Mesothelial cell of epicardium (in vitro differentiated cells): ENCODE data around the gene LZTR1. TPM values are rescaled to one million over a fixed set of nuclear protein-coding genes. Genes with fewer than 3 reads are reported as not detected.
"Not testable (repeated sequence)": the region's sequence is repeated elsewhere in the genome, so short reads cannot be mapped to it uniquely, and the experiment has no call there.

ENCODE experiments used
- DNase-seq, 2 experiments: peaks; one replicate each; pipeline ENCODE4 v3.0.0; 2021; ENCODE audit warnings: low spot score in 2 of 2; ENCODE audit not compliant: unreplicated experiment in 2 of 2
- H3K27ac Mint-ChIP-seq: 2 replicates; pipeline ENCODE4 v1.8.0; 2021; ENCODE audit warnings: mixed read lengths
- H3K27me3 Mint-ChIP-seq: 2 replicates; pipeline ENCODE4 v1.8.0; 2021; ENCODE audit warnings: low read depth, mixed read lengths
- H3K36me3 Mint-ChIP-seq: 2 replicates; pipeline ENCODE4 v1.8.0; 2021; ENCODE audit warnings: mixed read lengths
- H3K4me1 Mint-ChIP-seq: 2 replicates; pipeline ENCODE4 v1.8.0; 2021; ENCODE audit warnings: mixed read lengths
- H3K4me3 Mint-ChIP-seq: 2 replicates; pipeline ENCODE4 v1.8.0; 2021; ENCODE audit warnings: mild to moderate bottlenecking, moderate library complexity, mixed read lengths
- H3K9me3 Mint-ChIP-seq: 2 replicates; pipeline ENCODE4 v1.8.0; 2021; ENCODE audit warnings: mixed read lengths
- CTCF ChIP-seq: fragments of 200-600 bp; sonication (generic); IDR thresholded peaks from one replicate; pipeline ENCODE4 v1.5.0; 2021; ENCODE audit warnings: antibody characterized with exemption; ENCODE audit not compliant: unreplicated experiment
- total RNA-seq: library from RNA; stranded (reverse); gene quantifications from 3 replicates; pipeline ENCODE4 v1.2.1, GENCODE V29; 2021

LZTR1 gene
- total RNA-seq, 1 donor from 2014 or later = 97.3 TPM

GRCh38 chr22:20968281-20968977 lies 13.7 kb upstream of the LZTR1 start:
- H3K4me1 Mint-ChIP-seq = peaks cover 6% of the 10 kb centered on the region
- H3K4me3 Mint-ChIP-seq = no peak overlapping the region
- H3K9me3 Mint-ChIP-seq = no peaks in the 10 kb centered on the region
- H3K27ac Mint-ChIP-seq = no peak overlapping the region
- no peak for TF ChIP-seq CTCF
- peaks cover 20% of the 10 kb centered on the region for H3K27me3 Mint-ChIP-seq
- no peak for DNase-seq
- no peaks in the 10 kb centered on the region for H3K36me3 Mint-ChIP-seq

- no peaks in the 10 kb centered on the region for H3K4me1 Mint-ChIP-seq
- H3K27me3 Mint-ChIP-seq = peaks cover 5% of the 10 kb centered on the region
- DNase-seq = no peak
Observed at GRCh38 chr22:20970939-20971657, 11.0 kb upstream of the LZTR1 start.

GRCh38 chr22:20972014-20972694 lies 9.9 kb upstream of the LZTR1 start:
- H3K4me3 Mint-ChIP-seq, H3K9me3 Mint-ChIP-seq, H3K36me3 Mint-ChIP-seq, DNase-seq, H3K27me3 Mint-ChIP-seq, H3K27ac Mint-ChIP-seq, H3K4me1 Mint-ChIP-seq: not testable (repeated sequence)

More at GRCh38 chr22:20970939-20971657, 11.0 kb upstream of the LZTR1 start:
- no peaks in the 10 kb centered on the region for H3K36me3 Mint-ChIP-seq
- H3K4me3 Mint-ChIP-seq = no peak overlapping the region
- no peak for TF ChIP-seq CTCF
- H3K27ac Mint-ChIP-seq = no peak overlapping the region
- H3K9me3 Mint-ChIP-seq = no peaks in the 10 kb centered on the region

GRCh38 chr22:20972933-20973577 lies 9.0 kb upstream of the LZTR1 start:
- Mint-ChIP-seq H3K9me3 (no peaks in the 10 kb centered on the region), H3K4me1 (no peaks in the 10 kb centered on the region), H3K4me3 (no peak overlapping the region), H3K27ac (no peak overlapping the region), H3K36me3 (no peaks in the 10 kb centered on the region), H3K27me3 (peaks cover 5% of the 10 kb centered on the region)
- no peak for TF ChIP-seq CTCF
- no peak for DNase-seq

- Mint-ChIP-seq H3K4me1 (no peaks in the 10 kb centered on the region), H3K27ac (no peak overlapping the region), H3K4me3 (no peak overlapping the region), H3K27me3 (peaks cover 5% of the 10 kb centered on the region), H3K36me3 (no peaks in the 10 kb centered on the region), H3K9me3 (no peaks in the 10 kb centered on the region)
- TF ChIP-seq CTCF = no peak
- no peak for DNase-seq
Observed at GRCh38 chr22:20973634-20974286, 8.3 kb upstream of the LZTR1 start.
